GM20431 (cell line): ENCODE data around the gene PFDN4.

ENCODE experiments used
- in situ Hi-C: fragments of 300-500 bp; cut with MseI, MboI; formaldehyde crosslinking; loops from one replicate; pipeline ENCODE4 v1.15.0; 2020; ENCODE audit warnings: low sequenced_read_pairs; ENCODE audit not compliant: unreplicated experiment

The PFDN4 gene

DNA sequence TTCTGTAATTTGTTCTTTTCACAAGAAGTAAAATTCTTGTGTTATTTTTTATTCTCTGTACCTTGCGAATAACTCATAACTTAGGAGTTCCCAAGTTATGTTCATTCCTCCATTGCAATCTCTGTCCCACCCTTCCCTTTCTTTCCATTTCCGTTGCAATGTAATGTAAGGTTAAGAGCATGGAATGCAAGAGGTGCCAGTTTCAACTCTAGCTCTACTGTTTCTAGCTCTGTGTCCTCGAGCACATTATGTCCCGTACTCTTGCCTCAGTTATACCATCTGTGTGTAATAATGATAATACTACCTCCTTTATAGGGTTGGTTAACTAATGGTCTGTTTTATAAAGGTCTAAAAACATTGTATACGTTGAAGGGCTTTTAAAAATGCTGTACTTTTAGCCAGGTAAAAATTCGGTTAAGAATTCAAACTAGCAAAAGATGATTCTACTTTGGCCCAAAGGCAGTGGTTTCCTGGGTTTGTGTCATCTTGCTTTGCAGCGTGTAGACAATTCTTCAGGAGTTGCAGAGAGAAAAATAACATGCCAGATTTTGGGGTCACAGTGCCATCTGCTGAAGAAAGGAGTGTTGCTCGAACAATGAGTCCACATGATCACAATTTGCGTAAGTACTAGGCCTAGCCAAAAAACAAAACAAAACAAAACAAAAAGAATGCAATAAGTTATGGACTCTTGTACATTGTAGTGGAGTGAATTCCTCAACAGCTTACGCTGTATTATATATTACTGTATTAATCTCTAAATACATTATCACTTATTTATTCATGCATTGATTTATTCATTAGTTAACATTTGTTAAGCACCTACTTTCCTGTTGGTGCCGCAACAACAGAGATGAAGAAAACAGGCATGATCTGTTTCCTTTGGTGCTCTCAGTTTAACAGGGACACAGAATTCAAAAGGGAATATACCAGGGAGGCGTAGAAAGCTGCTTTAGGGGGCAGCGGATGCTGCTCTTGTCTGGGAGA is 10.0 kb upstream of the PFDN4 start:
- in situ Hi-C loops = loop anchor here (25.0 kb wide), 1 partner anchor 636 kb away; no protein-coding TSS in a partner anchor

DNA sequence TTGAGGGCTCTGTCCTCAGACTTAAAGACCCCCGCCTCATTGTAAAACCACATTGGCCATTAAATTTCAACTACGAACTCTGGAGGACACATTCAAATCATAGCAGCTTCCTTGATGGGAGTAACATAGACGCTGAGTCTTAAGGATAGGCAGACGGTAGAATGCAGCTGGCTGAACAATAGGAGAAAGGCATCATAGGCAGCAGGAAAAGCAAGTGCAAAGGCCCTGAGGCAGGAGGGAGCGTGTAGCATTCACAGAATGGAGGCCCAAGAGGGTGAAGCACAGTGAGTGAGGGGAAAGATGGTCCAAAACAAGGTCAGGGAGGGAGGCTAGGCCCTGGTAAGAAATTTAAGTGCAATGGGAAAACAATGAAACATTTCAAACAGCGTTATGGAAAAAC is 8.6 kb upstream of the PFDN4 start:
- in situ Hi-C loops = loop anchor here (25.0 kb wide), 1 partner anchor 637 kb away; no protein-coding TSS in a partner anchor

DNA sequence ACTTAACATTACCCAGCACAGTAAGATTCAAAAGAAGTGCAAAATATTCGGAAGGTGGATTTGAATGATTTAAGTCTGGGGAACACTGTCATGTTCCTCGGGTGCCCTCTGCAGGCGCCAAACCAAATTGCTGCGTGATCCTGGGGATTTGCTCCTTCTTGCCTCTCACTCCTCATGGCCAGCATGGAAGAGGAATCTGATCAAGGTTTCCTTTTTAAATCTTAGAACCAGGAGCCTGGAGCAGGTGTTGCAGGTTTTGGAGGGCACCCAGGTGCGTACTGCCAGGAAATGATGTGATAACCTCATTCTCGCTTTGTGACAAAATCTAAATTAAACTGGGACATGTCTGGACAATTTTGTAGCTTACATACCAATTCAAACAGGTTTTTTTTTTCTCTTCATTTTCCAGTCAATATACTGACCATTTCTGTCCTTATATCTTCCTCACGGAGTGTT is 8.1 kb upstream of the PFDN4 start:
- in situ Hi-C loops = loop anchor here (25.0 kb wide), 1 partner anchor 637 kb away; no protein-coding TSS in a partner anchor

DNA sequence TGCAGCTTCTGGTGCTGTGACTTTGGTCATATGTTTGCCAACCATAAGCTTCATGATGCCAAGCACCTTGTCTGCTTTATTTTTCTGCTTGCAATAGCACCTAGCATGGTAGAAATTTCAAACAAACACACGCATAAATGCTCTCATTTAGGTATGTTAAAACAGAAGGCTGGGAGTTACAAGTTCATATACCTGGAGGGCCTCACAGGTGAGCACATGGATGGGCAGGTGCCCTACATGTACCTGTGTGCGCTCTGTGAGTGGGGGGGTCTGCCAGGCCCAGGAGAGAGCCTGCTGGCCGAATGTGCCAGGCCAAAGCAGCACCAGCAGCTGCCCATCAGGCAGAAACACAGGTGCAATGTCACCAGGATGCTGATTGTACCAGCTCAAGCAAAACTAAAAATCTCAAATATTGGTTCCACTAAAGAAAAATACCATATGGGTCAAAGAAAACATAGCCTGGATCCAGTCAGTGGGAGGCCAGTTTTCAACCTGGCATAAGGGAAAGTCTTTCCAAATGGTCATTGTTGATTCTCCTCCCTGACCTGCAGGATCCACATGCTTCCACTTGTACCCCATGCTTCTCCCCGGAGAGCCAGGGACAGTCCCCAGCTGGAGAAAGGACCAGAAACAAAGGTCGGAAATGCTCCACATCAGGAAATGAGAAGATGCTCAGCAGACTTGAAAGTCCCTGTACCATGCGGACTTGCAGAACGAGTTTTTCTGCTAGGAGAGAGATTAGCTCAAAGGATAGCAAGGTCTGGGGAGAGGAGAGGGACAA is 7.2 kb upstream of the PFDN4 start:
- in situ Hi-C loops = no loop called here

DNA sequence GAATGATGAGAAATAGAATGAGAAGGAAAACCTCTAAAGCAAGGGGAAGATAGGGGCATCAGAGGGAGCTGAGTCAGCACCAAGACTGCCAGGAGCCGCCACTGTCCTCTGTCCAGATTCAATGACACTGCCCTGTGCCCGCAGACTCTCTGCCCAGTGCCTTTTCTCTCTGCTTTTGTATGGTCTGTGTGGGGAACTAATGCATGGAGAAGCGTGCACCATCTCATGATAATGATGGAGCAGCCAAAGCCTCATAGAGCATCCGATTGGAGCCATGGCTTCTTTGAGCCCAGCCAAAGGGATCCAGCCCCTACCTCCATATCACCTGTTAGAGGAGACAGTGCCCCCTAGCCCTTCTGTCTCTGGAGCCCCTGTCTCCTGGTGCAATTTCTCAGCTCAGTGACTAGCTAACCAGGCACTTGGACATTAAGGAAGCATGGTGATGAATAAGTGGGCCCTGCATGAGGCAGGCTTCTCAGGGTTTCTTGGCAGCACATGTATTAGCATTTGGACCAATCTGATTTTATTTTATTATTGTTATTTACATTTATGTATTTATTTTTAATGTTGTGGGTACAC is 6.5 kb upstream of the PFDN4 start:
- in situ Hi-C loops = no loop called here

DNA sequence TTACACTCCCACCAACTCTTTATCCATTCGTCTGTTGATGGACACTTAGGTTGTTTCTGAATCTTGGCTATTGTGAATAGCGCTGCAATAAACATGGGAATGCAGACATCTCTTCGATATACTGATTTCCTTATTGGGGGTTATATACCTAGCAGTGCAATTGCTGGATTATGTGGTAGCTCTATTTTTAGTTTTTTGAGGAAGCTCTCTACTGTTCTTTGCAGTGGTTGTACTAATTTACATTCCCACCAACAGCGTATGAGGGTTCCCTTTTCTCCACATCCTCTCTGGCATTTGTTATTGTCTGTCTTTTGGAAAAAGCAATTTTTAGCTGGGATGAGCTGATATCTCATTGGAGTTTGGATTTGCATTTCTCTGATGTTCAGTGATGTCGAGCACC is 4.6 kb upstream of the PFDN4 start:
- in situ Hi-C loops = no loop called here

DNA sequence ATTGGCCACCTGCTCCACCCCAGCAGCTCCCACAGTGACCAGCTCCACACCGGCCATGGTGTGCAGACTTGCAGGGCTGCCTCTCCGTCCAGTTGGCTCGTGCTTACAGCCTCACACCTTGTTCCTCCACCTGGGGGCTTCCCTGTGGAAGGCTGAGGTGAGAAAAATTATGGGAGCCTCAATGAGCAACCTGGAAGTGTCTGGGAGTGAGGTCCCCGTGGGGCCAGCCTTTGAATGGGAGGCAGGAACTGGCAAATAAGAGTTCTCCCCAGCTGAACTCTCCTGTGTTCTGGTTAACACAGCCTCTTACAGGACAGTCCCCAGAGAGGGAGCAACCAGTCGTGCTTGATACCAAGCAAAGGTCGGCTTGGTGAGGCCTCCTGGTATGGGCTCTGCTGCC is 3.8 kb upstream of the PFDN4 start:
- in situ Hi-C loops = no loop called here

DNA sequence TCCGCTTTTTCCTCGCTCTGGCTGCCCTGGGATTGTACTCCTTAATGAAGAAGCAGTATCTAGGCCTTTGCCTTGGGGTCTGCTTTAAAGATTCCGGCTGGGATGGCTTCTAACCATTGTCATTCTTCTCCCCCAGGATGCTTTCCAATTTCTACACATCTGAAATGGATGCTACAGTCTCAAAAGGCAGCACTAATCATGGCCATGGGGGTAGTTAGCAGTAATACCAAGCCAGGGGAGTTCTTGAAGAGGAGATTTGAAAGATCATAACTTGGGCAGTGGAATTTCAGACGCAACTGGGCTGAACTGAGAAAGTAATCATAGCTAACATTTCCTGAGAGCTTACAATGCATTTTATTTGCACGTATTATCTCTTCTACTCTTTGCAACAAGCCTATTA is 3.4 kb upstream of the PFDN4 start:
- in situ Hi-C loops = no loop called here

DNA sequence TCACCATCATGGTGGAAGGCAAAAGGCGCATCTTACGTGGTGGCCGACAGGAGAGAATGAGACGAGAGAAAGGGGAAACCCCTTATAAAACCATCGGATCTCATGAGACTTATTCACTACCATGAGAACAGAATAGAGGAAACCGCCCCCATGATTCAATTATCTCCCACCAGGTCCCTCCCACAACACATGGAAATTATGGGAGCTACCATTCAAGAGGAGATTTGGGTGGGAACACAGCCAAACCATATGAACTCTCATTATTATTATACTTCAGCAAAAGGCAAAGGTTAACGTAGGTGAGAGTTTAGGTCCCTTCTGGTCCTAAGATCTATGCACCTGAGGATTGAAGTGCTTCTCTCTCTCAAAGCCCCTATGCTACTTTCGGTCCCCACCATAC is 2.4 kb upstream of the PFDN4 start:
- in situ Hi-C loops = no loop called here

DNA sequence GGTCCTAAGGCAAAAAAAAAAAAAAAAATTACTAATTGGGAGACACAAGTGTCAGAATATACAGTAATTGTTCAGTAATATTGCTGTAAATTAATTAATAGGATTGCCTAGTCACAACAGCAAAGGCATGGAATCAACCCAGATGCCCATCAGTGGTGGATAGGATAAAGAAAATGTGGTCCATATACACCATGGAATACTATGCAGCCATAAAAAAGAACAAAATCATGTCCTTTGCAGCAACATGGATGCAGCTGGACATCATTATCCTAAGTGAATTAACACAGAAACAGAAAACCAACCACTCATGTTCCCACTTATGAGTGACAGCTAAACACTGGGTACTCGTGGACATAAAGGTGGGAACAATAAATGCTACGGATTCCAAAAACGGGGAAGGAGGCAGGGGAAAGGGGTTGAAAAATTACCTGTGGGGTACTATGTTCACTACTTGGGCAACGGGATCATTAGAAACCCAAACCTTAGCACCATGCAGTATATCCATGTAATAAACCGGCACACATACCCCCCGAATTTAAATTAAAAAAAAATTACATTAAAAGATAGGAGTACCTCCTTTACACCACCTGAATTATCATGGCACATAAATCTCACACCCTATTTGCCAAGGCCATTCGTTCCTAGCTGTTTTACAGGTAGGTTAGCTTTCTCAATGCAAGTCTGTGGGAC is 689 bp upstream of the PFDN4 start:
- in situ Hi-C loops = no loop called here

DNA sequence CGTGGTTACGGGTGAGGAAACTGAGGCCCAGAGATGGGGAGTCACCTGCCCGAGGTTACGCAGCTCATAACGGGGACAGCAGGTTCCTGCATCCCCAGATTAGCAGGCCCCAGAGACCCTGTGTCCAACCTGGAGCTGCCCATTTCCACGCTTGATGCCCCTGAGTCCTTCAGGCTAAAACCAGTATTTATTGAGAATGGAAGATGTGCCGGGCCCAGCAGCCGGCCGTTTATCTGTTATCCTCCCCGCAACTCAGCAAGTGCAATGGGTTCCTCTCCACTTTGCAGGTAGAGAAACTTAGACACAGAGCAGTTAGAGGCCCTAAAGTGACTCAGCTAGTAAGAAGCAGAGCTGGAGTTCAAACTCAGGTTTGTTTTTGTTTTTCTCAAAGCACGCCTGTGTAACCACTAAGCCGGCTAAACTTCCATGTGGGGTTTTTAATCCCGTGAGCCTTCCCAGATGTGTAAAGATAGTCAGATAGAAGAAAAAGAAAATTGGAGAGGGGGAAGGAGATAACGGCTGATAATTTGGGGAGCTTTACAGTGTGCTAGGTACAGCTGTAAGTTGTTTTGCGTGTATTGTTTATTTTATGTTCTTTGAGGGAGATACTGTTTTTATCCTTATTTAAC is 775 bp downstream of the PFDN4 start:
- in situ Hi-C loops = no loop called here

DNA sequence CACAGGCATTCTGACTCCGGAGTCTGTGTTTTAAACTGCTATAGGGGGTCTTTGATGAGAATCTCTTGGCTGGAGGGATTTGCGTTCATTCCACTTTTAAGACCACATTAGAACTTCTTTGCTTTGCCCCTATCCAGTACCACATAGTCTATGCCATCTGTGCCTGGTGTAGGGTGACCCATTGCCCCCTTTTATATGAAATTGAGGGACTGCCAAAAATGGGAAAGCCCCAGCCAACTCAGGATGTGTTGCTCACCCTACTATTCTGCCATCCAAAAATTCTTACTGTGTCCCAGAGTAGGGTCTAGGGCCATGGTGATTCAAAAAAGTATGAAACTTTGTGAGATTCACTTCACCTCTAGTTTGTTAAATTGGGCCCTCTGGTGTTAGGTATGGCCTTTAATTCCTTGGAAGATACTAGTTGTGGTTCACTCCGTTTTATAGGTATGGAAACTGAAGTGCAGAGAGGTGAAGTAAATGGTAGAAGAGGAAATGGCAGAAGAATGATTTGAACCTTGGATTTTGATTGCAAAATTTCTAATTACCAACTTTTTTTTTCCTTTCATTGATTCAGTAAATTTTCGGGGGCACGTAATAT is 1.4 kb downstream of the PFDN4 start:
- in situ Hi-C loops = no loop called here

DNA sequence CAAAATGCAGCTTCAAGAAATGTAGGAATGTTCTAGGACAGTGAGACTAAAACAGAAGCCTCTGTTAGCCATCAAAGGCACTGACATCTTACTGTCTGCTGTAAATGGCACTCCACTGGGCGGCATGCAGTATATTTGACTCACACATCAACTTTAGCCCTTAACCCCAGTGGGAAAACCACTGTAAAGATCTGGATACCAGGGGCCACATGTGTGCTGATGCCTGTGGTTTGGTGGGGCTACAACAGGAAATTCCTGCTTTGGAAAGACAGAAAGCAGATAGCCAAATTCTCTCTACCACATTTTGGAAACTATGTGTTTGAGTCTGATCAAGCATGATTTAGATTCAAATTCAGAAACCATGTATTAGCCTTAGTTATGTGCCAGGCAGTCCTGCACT is 4.3 kb downstream of the PFDN4 start:
- in situ Hi-C loops = no loop called here

DNA sequence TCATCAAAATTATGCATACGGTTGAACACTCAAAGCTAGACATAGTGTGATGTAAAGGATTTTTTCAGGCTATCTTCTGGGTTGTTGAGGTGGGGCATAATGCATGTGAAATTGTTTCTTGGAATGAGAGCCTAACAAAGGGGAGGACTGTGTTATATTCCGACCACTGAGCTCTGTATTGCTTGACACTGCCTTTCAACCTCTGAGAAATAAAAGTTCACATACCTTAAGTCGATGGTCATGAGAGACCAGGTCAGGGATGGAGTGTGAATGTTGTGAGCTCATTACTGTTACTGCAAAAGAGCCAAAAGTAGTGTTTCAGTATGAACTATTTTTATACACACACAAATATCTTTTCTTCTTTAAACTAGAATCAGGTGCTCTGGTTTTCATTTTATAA is 5.0 kb downstream of the PFDN4 start:
- in situ Hi-C loops = no loop called here

DNA sequence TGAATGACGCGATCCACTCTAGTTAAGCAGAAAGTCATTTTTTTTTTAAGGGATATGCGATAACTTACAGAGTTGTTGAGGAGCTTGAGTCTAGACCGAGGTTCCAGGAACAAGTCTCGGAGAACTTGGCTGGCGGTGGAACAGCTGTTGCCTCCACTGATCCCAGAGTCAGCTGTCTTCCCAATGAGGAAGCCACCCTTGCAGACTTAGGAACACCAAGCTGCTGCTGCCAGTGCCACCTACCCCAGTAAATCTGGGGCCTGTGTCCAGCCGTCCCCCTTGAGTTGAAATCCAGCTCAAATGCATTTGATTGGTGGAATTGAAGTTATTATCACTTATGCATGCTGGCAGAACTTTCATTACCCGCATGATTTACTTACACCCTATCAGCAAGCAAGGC is 6.7 kb downstream of the PFDN4 start:
- in situ Hi-C loops = no loop called here

DNA sequence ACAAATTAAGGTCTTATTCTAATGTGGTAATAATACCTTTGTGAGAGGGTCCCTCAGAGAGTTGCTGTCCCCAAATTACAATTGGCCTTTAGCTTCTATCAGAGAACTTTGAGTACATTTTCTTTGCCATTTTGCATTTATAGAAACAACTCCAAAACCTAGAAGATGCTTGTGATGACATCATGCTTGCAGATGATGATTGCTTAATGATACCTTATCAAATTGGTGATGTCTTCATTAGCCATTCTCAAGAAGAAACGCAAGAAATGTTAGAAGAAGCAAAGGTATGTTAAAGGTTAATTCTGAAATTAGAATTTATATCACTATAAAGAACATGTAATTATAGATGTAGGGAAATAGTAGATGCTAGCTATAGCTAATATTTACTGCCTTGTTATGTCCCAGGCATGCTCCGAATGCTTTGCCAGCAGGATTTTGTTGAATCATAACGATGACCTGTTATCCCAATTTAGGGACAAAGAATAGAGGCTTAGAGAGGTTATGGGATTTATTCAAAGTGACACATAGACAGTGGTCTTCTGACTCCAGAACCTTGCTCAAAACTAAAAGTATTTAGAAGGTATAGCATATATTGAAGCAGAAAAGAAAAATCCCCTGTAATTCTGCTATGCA is 7.4 kb downstream of the PFDN4 start:
- in situ Hi-C loops = no loop called here

DNA sequence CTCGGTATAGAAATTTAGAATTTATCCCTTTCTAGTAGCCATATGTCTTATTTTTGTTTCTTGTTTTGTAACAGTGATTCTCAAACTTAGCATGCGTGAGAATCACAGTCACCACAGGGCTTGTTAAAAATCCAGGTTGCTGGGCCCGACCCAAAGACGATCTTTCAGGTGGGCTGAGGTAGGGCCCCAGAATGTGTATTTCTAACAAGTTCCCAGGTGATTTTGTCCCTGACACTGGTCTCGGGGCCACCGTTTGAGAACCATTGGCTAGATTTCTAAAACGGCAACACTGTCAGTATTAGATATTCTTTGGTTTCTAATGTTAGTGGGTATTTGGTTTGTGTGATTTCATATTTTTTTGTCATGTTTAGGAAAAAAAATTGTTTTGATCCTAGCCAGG is 9.9 kb downstream of the PFDN4 start:
- in situ Hi-C loops = no loop called here

DNA sequence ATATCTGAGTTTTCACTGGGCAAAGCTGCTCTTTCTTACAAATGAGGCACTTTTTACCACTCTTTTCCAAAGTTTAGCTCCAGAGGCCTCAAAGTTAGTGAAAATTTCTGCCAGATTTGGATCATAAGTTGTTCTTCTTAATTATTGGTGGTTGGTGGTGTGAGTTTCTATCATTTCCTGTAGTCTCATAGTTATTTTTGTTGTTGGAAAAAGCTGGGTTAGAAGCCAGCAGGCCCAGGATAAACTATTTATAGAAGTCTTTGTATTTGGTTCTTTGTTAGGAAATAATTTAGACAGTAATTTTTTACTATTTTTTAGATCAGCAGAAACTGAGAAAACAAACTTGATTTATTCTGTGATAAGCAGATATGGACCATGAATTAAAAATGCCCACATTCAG is 10.6 kb downstream of the PFDN4 start:
- in situ Hi-C loops = no loop called here
